Parathyroid adenoma (tissue), 2 donors: ENCODE data around the gene HGD.
"Not testable (repeated sequence)": the region's sequence is repeated elsewhere in the genome, so short reads cannot be mapped to it uniquely, and the experiment has no call there.

Experiments
- H2AFZ ChIP-seq: fragments of 300-600 bp; sonication (generic); one replicate; pipeline ENCODE4 v1.7.0; 2017; ENCODE audit warnings: antibody characterized with exemption, mild to moderate bottlenecking
- H3K27ac ChIP-seq: fragments of 300-600 bp; sonication (generic); one replicate; pipeline ENCODE4 v1.7.0; 2017
- H3K27me3 ChIP-seq: fragments of 300-600 bp; sonication (generic); one replicate; pipeline ENCODE4 v1.7.0; 2017; ENCODE audit warnings: low read length; ENCODE audit not compliant: control insufficient read depth, insufficient read depth
- H3K36me3 ChIP-seq: fragments of 300-600 bp; sonication (generic); one replicate; pipeline ENCODE4 v1.7.0; 2017; ENCODE audit warnings: low read length; ENCODE audit not compliant: control insufficient read depth, insufficient read depth
- H3K4me1 ChIP-seq: fragments of 300-600 bp; sonication (generic); one replicate; pipeline ENCODE4 v1.7.0; 2017; ENCODE audit warnings: control low read depth
- H3K4me2 ChIP-seq: fragments of 300-600 bp; sonication (generic); one replicate; pipeline ENCODE4 v1.7.0; 2017; ENCODE audit warnings: low read length
- H3K4me3 ChIP-seq: fragments of 300-600 bp; sonication (generic); one replicate; pipeline ENCODE4 v1.7.0; 2017; ENCODE audit warnings: low read depth, low read length
- H3K79me2 ChIP-seq: fragments of 300-600 bp; sonication (generic); one replicate; pipeline ENCODE4 v1.7.0; 2017; ENCODE audit warnings: control low read depth
- H3K9ac ChIP-seq: fragments of 300-600 bp; sonication (generic); one replicate; pipeline ENCODE4 v1.7.0; 2017; ENCODE audit warnings: mild to moderate bottlenecking
- H3K9me3 ChIP-seq: fragments of 300-600 bp; sonication (generic); one replicate; pipeline ENCODE4 v1.7.0; 2017; ENCODE audit warnings: low read length; ENCODE audit not compliant: control insufficient read depth
- TF ChIP-seq, protein P1 (sequence below): fragments of 300-600 bp; sonication (generic); IDR thresholded peaks from one replicate; pipeline ENCODE4 v1.7.0; 2017; ENCODE audit warnings: antibody characterized with exemption, mild to moderate bottlenecking
- donor health status: primary hyperparathyroidism.

The HGD gene

DNA sequence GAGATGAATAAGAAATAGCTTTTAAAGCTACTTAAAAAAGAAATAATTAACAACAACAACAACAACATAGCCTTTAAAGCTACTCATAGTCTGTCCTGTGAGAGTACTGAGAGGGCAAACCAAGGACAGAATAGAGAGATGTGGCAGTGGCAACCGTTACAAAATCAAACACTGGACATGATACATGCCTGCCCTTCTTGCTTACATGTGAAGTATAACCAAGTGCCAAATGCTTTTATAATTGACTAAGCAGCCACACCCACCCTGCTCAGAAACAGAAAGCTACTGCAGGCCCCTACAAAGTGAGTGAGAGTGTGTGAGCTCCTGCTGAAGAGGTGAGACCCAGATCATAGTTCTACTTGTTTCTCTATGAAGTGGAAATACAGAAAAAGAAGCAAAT is 47.5 kb downstream of the HGD start:
- no peaks in the 10 kb centered on the region for H3K36me3 ChIP-seq
- no peaks in the 10 kb centered on the region for H3K79me2 ChIP-seq
- H3K9ac ChIP-seq: no peak overlapping the region
- H3K27ac ChIP-seq: no peak overlapping the region
- no peak overlapping the region for H3K4me2 ChIP-seq
- TF ChIP-seq, protein P1, sequence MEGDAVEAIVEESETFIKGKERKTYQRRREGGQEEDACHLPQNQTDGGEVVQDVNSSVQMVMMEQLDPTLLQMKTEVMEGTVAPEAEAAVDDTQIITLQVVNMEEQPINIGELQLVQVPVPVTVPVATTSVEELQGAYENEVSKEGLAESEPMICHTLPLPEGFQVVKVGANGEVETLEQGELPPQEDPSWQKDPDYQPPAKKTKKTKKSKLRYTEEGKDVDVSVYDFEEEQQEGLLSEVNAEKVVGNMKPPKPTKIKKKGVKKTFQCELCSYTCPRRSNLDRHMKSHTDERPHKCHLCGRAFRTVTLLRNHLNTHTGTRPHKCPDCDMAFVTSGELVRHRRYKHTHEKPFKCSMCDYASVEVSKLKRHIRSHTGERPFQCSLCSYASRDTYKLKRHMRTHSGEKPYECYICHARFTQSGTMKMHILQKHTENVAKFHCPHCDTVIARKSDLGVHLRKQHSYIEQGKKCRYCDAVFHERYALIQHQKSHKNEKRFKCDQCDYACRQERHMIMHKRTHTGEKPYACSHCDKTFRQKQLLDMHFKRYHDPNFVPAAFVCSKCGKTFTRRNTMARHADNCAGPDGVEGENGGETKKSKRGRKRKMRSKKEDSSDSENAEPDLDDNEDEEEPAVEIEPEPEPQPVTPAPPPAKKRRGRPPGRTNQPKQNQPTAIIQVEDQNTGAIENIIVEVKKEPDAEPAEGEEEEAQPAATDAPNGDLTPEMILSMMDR: no peak
- no peak overlapping the region for H2AFZ ChIP-seq
- H3K4me3 ChIP-seq: no peak overlapping the region
- H3K27me3 ChIP-seq: no peaks in the 10 kb centered on the region
- no peaks in the 10 kb centered on the region for H3K4me1 ChIP-seq
- H3K9me3 ChIP-seq: no peaks in the 10 kb centered on the region

DNA sequence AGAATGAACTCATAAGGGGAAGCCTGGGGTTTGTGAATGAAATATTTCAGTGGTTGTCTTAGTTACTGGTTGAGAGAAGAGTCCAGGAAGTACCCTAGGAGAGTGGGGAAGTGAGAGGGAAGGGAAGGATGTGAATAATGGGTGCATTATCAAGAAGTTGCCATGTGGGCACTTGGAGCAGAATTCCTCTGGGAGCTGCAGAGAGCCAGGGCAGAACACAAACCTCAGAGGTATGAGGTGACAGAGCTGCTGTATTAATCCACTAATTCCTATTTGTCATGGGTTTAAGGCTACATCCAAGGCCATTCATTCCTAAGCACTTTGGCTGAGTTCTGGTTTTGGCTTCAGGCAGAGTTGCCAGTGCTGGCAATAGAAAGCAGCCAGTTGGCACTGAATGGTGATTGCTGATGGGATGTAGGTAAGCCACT is 56.9 kb downstream of the HGD start:
- TF ChIP-seq, protein P1: no peak
- Histone ChIP-seq H3K36me3 (no peaks in the 10 kb centered on the region), H3K79me2 (no peaks in the 10 kb centered on the region), H3K9ac (no peak overlapping the region), H3K4me2 (no peak overlapping the region), H3K9me3 (peaks cover 3% of the 10 kb centered on the region), H3K27ac (no peak overlapping the region), H2AFZ (no peak overlapping the region), H3K4me3 (no peak overlapping the region), H3K4me1 (no peaks in the 10 kb centered on the region), H3K27me3 (no peaks in the 10 kb centered on the region)

DNA sequence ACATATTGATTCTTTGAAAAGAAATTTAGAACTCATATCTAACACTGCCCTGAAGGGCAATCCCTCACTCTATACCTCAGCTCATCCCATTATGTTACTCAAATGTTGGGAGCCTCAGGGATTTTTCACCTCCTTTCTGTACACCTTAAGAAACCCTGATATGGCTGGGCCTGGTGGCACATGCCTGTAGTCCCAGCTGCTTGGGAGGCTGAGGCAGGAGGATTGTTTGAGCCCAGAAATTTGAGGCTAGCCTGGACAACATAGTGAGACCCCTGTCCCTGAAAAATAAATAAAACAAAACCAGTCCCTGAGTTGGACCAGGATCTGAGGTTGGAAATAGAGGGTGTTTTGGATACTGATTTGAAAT is 58.3 kb downstream of the HGD start:
- Histone ChIP-seq H3K9me3 (peaks cover 3% of the 10 kb centered on the region), H3K4me3 (no peak overlapping the region), H2AFZ (no peak overlapping the region), H3K4me1 (no peaks in the 10 kb centered on the region), H3K79me2 (no peaks in the 10 kb centered on the region), H3K4me2 (no peak overlapping the region), H3K27me3 (no peaks in the 10 kb centered on the region), H3K9ac (no peak overlapping the region), H3K36me3 (no peaks in the 10 kb centered on the region), H3K27ac (no peak overlapping the region)
- TF ChIP-seq, protein P1: no peak

GRCh38 chr3:120622870-120623726 is 58.9 kb downstream of the HGD start:
- Histone ChIP-seq H3K9ac (no peak overlapping the region), H3K27ac (no peak overlapping the region), H3K36me3 (no peaks in the 10 kb centered on the region), H2AFZ (no peak overlapping the region), H3K4me3 (no peak overlapping the region), H3K9me3 (peaks cover 3% of the 10 kb centered on the region), H3K4me1 (no peaks in the 10 kb centered on the region), H3K79me2 (no peaks in the 10 kb centered on the region), H3K4me2 (no peak overlapping the region), H3K27me3 (no peaks in the 10 kb centered on the region)
- TF ChIP-seq, protein P1: no peak

GRCh38 chr3:120622457-120622856 is 59.6 kb downstream of the HGD start:
- Histone ChIP-seq H3K9me3 (peaks cover 3% of the 10 kb centered on the region), H3K36me3 (no peaks in the 10 kb centered on the region), H3K4me1 (no peaks in the 10 kb centered on the region), H3K27me3 (no peaks in the 10 kb centered on the region), H3K27ac (no peak overlapping the region), H2AFZ (no peak overlapping the region), H3K9ac (no peak overlapping the region), H3K4me3 (no peak overlapping the region), H3K79me2 (no peaks in the 10 kb centered on the region), H3K4me2 (no peak overlapping the region)
- TF ChIP-seq, protein P1: no peak

GRCh38 chr3:120616745-120617144 is 65.3 kb downstream of the HGD start:
- H3K9me3 ChIP-seq, H3K4me2 ChIP-seq, H3K79me2 ChIP-seq, H2AFZ ChIP-seq, H3K4me1 ChIP-seq, H3K4me3 ChIP-seq, H3K27ac ChIP-seq, H3K36me3 ChIP-seq, H3K27me3 ChIP-seq, H3K9ac ChIP-seq: not testable (repeated sequence)
